NK-92 treated with Interleukin-12 subunit alpha and Interleukin-12 subunit beta, amount 100 ng/mL, for 24 hours (cell line): ENCODE measurements around the gene YTHDF1.

Experiments used
- DNase-seq: peaks from one replicate; lab custom pipeline; 2025; lab: John Stamatoyannopoulos, UW

Gene YTHDF1

DNA sequence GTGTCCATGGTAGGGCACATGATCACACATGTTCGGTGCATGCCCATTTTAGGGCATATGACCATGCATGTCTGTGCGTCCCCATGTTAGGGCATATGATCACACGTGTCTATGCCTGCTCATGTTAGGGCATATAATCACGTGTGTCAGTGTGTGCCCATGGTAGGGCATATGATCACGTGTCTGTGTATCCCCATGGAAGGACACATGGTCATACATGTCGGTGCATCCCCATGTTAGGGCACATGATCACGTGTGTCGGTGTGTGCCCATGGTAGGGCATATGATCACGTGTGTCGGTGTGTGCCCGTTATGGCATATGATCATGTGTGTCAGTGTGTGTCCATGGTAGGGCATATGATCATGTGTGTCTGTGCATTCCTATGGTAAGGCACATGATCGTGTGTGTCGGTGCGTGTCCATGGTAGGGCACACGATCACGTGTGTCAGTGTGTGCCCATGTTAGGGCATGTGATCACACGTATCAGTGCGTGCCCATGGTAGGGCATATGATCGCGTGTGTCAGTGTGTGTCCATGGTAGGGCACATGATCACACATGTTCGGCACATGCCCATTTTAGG is 30.6 kb downstream of the YTHDF1 start:
- no peak for DNase-seq

GRCh38 chr20:63183422-63184146 is 32.3 kb downstream of the YTHDF1 start:
- no peak for DNase-seq

GRCh38 chr20:63182946-63183415 is 33.0 kb downstream of the YTHDF1 start:
- no peak for DNase-seq

DNA sequence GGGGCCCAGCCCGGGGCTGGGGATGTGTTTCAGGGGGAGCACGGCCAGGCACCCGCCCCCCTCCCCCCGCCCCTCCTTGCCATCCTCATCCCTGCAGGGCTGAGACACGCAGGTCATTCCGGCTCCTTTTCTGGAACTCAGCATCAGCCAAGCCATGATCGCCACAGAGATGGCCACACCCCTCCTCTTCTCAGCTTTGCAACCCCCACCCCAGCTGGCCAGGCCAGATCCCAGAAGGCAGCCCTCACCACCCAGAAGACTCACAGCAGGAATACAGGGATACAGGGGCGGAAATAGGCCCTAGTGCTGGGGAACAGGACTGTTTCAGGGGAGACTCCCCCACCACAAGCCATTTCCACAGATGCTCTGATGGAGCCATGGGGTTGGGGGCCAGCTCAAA is 33.5 kb downstream of the YTHDF1 start:
- no peak for DNase-seq

DNA sequence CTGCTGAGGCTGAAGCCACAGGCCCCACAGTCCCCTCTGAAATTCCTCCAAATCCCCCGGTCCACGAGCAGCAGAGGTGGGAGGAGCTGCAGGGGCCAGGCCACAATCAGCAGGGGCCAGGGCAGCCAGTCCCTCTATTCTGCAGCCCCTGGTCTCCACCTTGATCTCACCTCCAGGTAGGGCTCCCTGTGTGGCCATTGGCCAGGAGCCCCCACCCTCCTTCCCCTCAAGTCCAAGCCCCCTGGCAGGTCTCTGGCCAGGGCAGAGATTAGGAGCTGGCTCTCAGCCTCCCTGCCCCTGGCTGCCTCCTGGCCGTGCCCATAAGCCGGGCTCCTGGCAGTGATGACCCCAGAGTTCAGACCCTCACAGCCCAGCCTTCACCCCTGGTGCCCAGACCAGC is 34.7 kb downstream of the YTHDF1 start:
- DNase-seq = no peak

DNA sequence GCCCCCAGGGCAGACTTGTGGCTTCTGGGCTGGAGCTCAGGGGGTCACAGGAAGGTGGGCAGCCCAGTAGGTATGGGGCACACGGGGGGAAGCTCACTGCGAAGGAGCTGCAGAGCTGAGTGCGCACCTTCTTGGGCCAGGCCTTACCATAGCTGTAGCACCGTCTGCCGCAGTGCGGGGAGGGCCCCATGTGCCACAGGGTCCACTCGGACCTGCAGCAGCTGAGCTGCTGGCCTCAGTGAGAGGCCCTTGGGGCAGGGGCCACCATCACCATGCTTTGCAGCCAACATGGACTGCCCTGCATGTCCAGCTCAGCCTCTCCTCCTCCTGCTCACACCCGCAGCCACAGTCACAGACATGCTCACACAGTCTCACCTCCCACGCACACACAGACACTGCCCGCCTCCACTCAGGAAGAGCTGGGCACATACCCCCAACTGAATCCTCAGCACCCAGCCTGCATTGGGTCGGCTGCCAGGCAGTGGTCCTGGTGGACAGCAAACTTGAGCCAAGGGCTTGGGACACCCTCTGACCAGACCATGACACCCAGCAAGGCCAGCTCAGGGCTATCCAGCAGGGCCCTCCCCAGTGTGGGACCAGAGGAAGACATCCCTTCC is 35.3 kb downstream of the YTHDF1 start:
- DNase-seq = no peak

DNA sequence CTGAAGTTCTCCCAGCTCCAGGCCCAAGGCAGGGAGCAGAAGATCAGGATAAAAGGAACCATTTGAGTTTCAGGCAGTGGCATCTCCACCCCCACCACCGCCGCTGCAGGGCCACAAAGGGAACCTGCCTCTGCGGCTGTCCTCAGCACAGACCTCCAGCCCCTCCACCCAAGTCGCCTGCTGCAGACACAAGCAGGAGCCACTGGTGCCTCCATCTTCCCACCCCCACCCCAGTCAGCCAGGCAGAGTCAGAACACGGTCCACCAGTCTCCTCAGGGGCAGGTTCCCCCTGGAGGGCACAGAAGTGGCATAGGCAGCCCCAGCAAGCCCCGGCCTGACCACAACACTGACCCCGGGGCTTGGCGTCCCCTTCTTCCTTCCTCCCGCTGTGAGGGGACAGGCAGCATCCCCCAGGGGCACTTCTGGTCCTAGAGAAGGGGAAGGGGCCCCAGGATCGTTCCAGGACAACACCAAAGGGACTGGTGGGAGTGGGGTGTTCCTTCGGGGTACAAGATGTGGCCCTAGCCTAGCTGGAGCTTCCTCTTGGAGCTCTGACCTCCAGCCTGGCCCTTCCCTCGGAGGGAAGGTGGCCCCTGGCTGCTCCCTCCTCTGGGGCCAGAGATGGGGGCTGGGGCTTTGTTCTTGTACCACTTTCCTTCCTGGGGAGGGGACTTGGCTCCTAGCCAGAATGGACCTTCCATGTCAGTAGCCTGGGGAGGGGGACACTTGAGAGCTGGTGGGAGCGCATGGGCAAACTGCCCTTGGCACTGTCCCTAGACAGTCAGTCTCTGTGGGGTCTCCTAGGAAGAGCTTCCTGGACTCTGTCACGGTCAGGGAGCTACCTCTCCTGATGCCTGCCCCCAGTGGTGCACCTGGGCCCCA is 36.0 kb downstream of the YTHDF1 start:
- no peak for DNase-seq

GRCh38 chr20:63178889-63179686 is 36.8 kb downstream of the YTHDF1 start:
- no peak for DNase-seq

GRCh38 chr20:63178446-63178820 is 37.5 kb downstream of the YTHDF1 start:
- DNase-seq = no peak

- no peak for DNase-seq
These were observed 38.0 kb downstream of the YTHDF1 start for GRCh38 chr20:63177785-63178445.

DNA sequence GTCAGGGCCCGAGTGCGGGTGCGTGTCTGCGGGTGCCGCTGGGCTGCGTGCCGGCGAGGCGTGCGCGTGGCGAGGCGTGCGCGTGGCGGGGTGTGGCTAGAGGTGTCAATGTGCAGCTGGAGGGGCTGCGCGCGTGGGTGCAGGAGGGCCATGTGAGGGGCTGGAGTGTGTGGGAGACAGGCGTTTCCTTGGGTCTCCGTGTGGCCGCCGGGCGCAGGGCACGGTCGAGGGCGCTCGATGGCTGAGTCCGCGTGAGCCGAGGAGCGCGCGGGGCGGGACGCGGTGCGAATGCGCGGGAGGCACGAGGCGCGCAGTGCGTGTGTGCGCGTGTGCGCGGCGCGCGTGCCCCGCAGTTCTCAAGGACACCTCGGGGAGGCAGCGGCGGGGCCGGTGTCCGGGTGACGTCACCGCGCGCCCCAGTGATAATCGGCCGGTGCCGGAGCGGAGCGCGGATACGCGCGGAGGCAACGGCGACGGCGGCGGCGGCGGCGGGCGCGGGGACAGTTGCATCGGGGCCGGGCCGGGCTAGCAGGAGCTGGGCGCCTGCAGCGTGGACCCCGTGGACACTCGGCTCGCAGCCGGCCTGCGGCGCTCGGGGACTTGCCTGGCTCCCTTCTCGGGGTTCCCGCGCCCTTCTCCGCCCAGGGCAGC is 38.7 kb downstream of the YTHDF1 start:
- no peak for DNase-seq

- no peak for DNase-seq
These were observed 39.4 kb downstream of the YTHDF1 start for GRCh38 chr20:63176427-63177133.

DNA sequence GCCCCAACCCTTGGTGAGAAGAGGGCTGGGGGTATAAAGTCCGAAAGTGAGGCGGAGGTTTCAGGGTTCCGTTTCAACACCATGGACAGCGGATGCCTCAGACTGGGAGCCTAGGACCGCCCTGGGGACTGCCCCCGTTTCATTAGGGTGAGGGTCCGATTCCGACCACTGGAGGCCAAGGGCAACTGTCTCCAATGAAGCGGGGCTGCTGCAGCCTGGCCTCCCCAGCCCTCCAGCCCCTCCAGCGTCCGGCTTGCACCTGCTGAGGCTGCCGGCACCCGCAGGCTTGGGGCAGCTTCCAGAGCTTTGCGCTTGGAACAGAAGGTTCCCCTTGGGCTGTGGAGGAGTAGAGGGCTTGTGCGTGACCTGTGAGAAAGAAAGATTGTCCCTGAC is 39.9 kb downstream of the YTHDF1 start:
- DNase-seq = no peak

DNA sequence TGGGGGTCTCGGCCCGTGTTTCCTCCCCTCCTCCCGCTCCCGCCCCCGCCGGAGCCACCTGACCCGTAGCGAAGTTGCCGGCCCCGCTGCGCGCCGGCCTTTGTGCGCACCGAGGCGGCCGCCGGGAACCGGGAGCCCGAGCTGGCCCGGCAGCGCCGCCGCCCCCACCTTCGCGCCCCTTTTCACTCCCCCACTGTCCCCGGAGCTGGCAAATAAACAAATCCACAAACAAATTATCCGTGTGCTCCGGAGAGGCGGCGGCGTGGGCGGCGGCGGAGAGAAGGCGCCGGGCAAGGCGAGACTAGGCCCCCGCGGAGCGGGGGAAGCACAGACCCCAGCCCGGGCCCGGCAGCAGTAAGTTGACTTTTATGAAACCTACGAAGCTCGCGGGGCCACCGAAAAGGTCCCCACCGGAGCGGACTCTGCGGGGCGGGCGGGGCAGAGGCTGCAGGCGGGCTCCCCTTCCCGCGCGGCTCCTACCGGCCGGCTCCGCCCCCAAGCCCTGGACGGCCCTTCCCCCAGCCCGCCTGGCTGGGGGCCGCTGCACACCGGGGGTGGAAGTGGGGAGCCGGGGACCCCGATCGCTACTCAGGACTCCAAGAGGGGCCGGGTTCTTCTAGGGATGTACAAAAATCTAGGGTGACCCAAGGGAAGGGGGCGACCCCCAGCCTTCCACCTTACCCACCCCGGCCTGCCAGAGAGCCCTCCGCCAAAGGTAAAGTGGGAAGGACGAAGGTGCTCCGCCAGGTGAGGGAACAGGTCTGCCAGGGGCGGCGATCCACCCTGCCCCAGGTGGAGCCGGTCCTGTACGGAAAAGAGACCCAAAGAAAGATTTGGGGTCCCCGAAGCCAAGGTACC is 40.7 kb downstream of the YTHDF1 start:
- DNase-seq = no peak

GRCh38 chr20:63174309-63175037 is 41.5 kb downstream of the YTHDF1 start:
- DNase-seq = no peak

GRCh38 chr20:63173552-63174191 is 42.3 kb downstream of the YTHDF1 start:
- no peak for DNase-seq

DNA sequence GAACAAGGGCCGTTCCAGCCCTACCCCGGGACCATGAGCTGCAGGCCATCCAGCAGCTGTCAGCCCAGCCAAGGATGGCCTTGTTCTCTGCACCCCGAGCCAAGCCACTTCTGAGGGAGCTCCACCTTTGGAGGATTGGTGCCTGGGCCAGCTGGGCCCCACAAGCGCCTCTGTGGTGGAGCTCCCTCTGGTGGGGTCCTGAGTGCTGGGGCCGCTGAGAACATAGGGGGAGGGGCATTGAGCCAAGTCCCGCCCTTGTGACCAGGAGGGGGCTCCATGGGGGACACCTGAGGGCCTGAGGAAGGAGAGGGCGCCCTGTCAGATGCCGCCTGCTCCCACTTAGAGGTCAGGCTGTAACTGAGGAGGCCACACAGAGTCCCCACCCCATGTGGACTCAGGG is 43.2 kb downstream of the YTHDF1 start:
- no peak for DNase-seq

- no peak for DNase-seq
These were observed 43.9 kb downstream of the YTHDF1 start for GRCh38 chr20:63171991-63172390.
